ENCODE data around the gene SMIM9. TPM values are rescaled to one million over a fixed set of nuclear protein-coding genes. Genes with fewer than 3 reads are reported as not detected.

The SMIM9 gene
- total and polyA plus RNA-seq, 9 of the 15 experiments (the other 6 are each of a cell fraction or from before 2014, with no cell fraction given): 0.08 TPM; not detected in 8

GRCh38 chrX:154784149-154784995 lies 50.1 kb downstream of the SMIM9 start (continued):
- no peak for TF ChIP-seq ZBTB43 (CRISPR knock-in tag; IDR thresholded peaks at IDR 0.05)
- TF ChIP-seq CHD1 (IDR thresholded peaks at IDR 0.05; ENCODE audit: low read length): no peak
- TF ChIP-seq PKNOX1 (IDR thresholded peaks at IDR 0.05): no peak
- TF ChIP-seq DDX20 (tag; IDR thresholded peaks at IDR 0.05; ENCODE audit: low read depth): no peak
- no peak for TF ChIP-seq MITF (IDR thresholded peaks at IDR 0.05)
- no peak for TF ChIP-seq PHTF2 (CRISPR knock-in tag; IDR thresholded peaks at IDR 0.05)
- peak; percentile 74 for TF ChIP-seq TEAD4 (IDR thresholded peaks at IDR 0.05; ENCODE audit: low read length)
- no peak for TF ChIP-seq TEAD4 (CRISPR knock-in tag; IDR thresholded peaks at IDR 0.05; ENCODE audit: borderline replicate concordance)
- no peak for TF ChIP-seq RFX1 (IDR thresholded peaks at IDR 0.05)
- TF ChIP-seq HLTF (IDR thresholded peaks at IDR 0.05): no peak
- no peak; the same call in 1 of the 2 replicates for TF ChIP-seq POLR2AphosphoS5 (IDR thresholded peaks at IDR 0.05; ENCODE audit: control insufficient read depth, insufficient read depth, low read depth, low read length)
- no peak for TF ChIP-seq ZNF407 (IDR thresholded peaks at IDR 0.05; ENCODE audit: low read depth)
- TF ChIP-seq ZNF76 (CRISPR knock-in tag; IDR thresholded peaks at IDR 0.05; ENCODE audit: borderline replicate concordance): no peak
- TF ChIP-seq ZNF551 (CRISPR knock-in tag; IDR thresholded peaks at IDR 0.05): no peak
- no peak for TF ChIP-seq ZNF408 (CRISPR knock-in tag; IDR thresholded peaks at IDR 0.05; ENCODE audit: low read depth)
- TF ChIP-seq RBFOX2 (IDR thresholded peaks at IDR 0.05; ENCODE audit: low read depth, low read length): no peak

Data from K562 (cell line).